K562 (cell line): Measurements from ENCODE around the gene MICAL1. TPM values are rescaled to one million over a fixed set of nuclear protein-coding genes. Genes with fewer than 3 reads are reported as not detected.

Source experiments
- FOXM1 ChIP-seq, 2 experiments: fragments of 450-650 bp in 1 of 2; sonication (generic) in 1 of 2; formaldehyde crosslinking in 1 of 2; IDR thresholded peaks; 2 replicates each; pipeline versions ENCODE4 v1.6.1 to v1.9.0; 2017 to 2022; ENCODE audit warnings: low read depth in 2 of 2, mild to moderate bottlenecking in 2 of 2, missing genetic modification reagents in 1 of 2, moderate library complexity in 1 of 2
- GATA2 ChIP-seq: sonication (generic); formaldehyde crosslinking; IDR thresholded peaks from 2 replicates; pipeline ENCODE4 v1.4.0; 2020; ENCODE audit warnings: mild to moderate bottlenecking, missing genetic modification reagents
- GATAD2B ChIP-seq: fragments of 450-650 bp; IDR thresholded peaks from 2 replicates; pipeline ENCODE4 v1.6.1; 2017; ENCODE audit warnings: mild to moderate bottlenecking, borderline replicate concordance
- HMGN3 ChIP-seq: IDR thresholded peaks from 2 replicates; pipeline ENCODE4 v1.6.1; 2011; ENCODE audit warnings: borderline replicate concordance, low read depth, mild to moderate bottlenecking, mixed read lengths, low read length; ENCODE audit not compliant: insufficient read length; ENCODE audit errors: extremely low read depth
- HNRNPLL ChIP-seq: fragments of 200-400 bp; formaldehyde crosslinking; IDR thresholded peaks from 2 replicates; pipeline ENCODE4 v1.6.1; 2017; ENCODE audit warnings: low read length, low read depth, mild to moderate bottlenecking; ENCODE audit not compliant: poor library complexity, severe bottlenecking
- MXI1 ChIP-seq: IDR thresholded peaks from 2 replicates; pipeline ENCODE4 v1.6.1; 2011; ENCODE audit warnings: low read depth, mild to moderate bottlenecking, improper control_type of control experiment, low read length
- POLR2AphosphoS5 ChIP-seq: IDR thresholded peaks from 2 replicates; pipeline ENCODE4 v1.6.1; 2011; ENCODE audit warnings: mild to moderate bottlenecking, low read depth, low read length, moderate library complexity; ENCODE audit not compliant: control insufficient read depth, insufficient read depth
- POU5F1 ChIP-seq: fragments of 150-350 bp; IDR thresholded peaks from 2 replicates; pipeline ENCODE4 v1.6.1; 2014; ENCODE audit warnings: borderline replicate concordance, low read length, low read depth, mild to moderate bottlenecking; ENCODE audit not compliant: partially characterized antibody
- RAD51 ChIP-seq: fragments of 450-650 bp; IDR thresholded peaks from 2 replicates; pipeline ENCODE4 v1.7.1; 2016; ENCODE audit warnings: low read depth, mild to moderate bottlenecking, borderline replicate concordance
- RBFOX2 ChIP-seq: fragments of 200-400 bp; formaldehyde crosslinking; IDR thresholded peaks from 2 replicates; pipeline ENCODE4 v1.6.1; 2017; ENCODE audit warnings: low read depth, mild to moderate bottlenecking, low read length, moderate library complexity
- SAP30 ChIP-seq: fragments of 200-600 bp; sonication (generic); IDR thresholded peaks from 2 replicates; pipeline ENCODE4 v1.6.1; 2012; ENCODE audit warnings: borderline replicate concordance, low read depth, mild to moderate bottlenecking, moderate library complexity, low read length, control low read depth, inconsistent platforms; ENCODE audit not compliant: insufficient read depth, poor library complexity, severe bottlenecking
- SREBF1 ChIP-seq: fragments of 150-350 bp; IDR thresholded peaks from 2 replicates; pipeline ENCODE4 v1.6.1; 2014; ENCODE audit warnings: antibody characterized with exemption, low read depth, low read length, borderline replicate concordance
- ZNF253 ChIP-seq: fragments of 250-450 bp; sonication (Bioruptor Pico); conservative IDR thresholded peaks from 2 replicates; pipeline ENCODE4 v1.6.1; 2021; ENCODE audit warnings: mild to moderate bottlenecking
- polyA plus RNA-seq, 8 experiments: library from polyadenylated mRNA; depleted of rRNA in 4 of 8; stranded (reverse) in 5 of 8; unstranded in 3 of 8; fragments of >200 nt; fragmentation: Nextera tagmentation in 2 of 8; fragmentation: Illumina TruSeq in 1 of 8; extraction: Ambion mirVana in 2 of 8; extraction: Trizol in 1 of 8; gene quantifications; 2 replicates each; pipeline versions ENCODE4 v1.2.1 to v1.2.3, GENCODE V29; 2011 to 2014; ENCODE audit warnings: inconsistent platforms in 1 of 8, missing spikeins in 1 of 8
- total RNA-seq, 7 experiments: library from RNA; depleted of rRNA in 6 of 7; stranded (reverse); fragments of >200 nt in 6 of 7; fragmentation: Illumina TruSeq in 2 of 7; extraction: Trizol in 2 of 7; gene quantifications; 2 replicates each; pipeline versions ENCODE4 v1.2.1 to v1.2.3, GENCODE V29; 2011 to 2021; ENCODE audit warnings: low replicate concordance in 1 of 7
- TF ChIP-seq, protein P1 (sequence below), 2 experiments: fragments of 450-650 bp; conservative IDR thresholded peaks; 2 replicates each; pipeline ENCODE4 v1.6.1; 2017; ENCODE audit warnings: mild to moderate bottlenecking in 2 of 2, moderate library complexity in 2 of 2
- TF ChIP-seq, protein P2 (sequence below): sonication (generic); formaldehyde crosslinking; IDR thresholded peaks from 2 replicates; pipeline ENCODE4 v1.9.0; 2022; ENCODE audit warnings: mild to moderate bottlenecking, missing genetic modification reagents
- TF ChIP-seq, protein P3 (sequence below), 3 experiments: fragments of 200-800 bp in 1 of 3; fragments of 250-450 bp in 1 of 3; fragments of 450-650 bp in 1 of 3; sonication (Bioruptor Pico) in 1 of 3; sonication (Bioruptor generic) in 1 of 3; formaldehyde crosslinking in 1 of 3; IDR thresholded peaks; 2 replicates each; pipeline versions ENCODE4 v1.6.1 to v1.8.0; 2016 to 2022; ENCODE audit warnings: mild to moderate bottlenecking in 2 of 3, missing genetic modification characterization in 2 of 3, missing compliant biosample characterization in 1 of 3, moderate library complexity in 1 of 3
- TF ChIP-seq, protein P4 (sequence below): IDR thresholded peaks from 2 replicates; pipeline ENCODE4 v1.6.1; 2016; ENCODE audit warnings: missing genetic modification characterization, missing compliant biosample characterization

MICAL1 gene
- total and polyA plus RNA-seq, 9 of the 15 experiments (the other 6 are each of a cell fraction or from before 2014, with no cell fraction given), result 0.07 to 15.2 (median 7.0) TPM

DNA sequence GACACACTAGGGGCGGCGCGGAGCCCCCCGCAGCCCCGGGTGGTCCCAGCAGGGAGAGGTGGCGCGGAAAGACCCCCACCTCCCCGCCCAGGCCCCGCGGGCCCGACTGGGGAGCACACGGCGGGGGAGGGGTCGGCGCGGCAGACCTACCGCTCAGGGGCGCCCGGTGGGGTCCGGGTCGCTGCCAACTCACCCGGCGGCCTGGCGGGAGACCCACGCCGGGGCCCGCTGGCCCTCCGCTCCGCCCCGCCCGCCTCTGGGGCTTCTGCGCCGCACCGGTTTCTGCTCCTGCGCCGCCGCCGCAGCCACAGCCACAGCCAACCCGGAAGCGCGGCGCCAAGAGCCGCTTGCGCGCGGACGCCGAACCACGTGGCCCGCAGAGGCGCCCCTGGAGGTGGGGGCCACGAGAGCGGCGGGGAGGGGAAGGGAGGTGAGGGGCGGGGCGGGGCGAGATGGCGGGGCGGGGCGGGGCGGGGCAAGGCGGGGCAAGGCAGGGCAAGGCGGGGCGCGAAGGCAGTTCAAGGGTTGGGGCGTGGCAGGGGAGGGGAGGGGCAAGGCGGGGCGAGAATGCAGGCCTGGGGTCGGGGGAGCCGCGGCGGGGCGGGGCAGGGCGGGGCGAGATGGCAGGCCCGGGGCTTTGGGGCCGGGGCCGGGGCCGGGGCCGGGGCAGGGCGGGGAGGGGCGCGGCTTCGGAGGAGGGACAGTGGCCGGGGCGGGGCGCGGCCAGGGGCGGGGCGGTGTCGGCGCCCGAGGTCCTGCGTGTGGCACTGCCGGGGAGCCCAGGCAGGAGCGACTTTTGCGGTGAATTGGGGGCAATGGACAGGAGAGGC, 27.5 kb upstream of the MICAL1 start, which contains the start of gene ZBTB24 (continued):
- TF ChIP-seq HMGN3 (peak; percentile 47), RBFOX2 (peak; percentile 85), POLR2AphosphoS5 (peak; percentile 66), SAP30 (peak; percentile 82), MXI1 (peak; percentile 52; the same call in 1 of the 2 replicates), GATAD2B (peak; percentile 73), SREBF1 (no peak), ZNF253 (CRISPR knock-in tag) (no peak), FOXM1 (IDR thresholded peaks at IDR 0.05; ENCODE audit: low read depth) (no peak), FOXM1 (CRISPR knock-in tag; IDR thresholded peaks at IDR 0.05; ENCODE audit: low read depth) (no peak), POU5F1 (no peak), GATA2 (no peak), HNRNPLL (peak; percentile 93), RAD51 (peak; percentile 24; the same call in 1 of the 2 replicates)
- TF ChIP-seq, protein P1, sequence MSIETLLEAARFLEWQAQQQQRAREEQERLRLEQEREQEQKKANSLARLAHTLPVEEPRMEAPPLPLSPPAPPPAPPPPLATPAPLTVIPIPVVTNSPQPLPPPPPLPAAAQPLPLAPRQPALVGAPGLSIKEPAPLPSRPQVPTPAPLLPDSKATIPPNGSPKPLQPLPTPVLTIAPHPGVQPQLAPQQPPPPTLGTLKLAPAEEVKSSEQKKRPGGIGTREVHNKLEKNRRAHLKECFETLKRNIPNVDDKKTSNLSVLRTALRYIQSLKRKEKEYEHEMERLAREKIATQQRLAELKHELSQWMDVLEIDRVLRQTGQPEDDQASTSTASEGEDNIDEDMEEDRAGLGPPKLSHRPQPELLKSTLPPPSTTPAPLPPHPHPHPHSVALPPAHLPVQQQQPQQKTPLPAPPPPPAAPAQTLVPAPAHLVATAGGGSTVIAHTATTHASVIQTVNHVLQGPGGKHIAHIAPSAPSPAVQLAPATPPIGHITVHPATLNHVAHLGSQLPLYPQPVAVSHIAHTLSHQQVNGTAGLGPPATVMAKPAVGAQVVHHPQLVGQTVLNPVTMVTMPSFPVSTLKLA (conservative IDR thresholded peaks at IDR 0.05), result peak; percentile 24 to 80; a peak in 2 of 4 replicates
- TF ChIP-seq, protein P2, sequence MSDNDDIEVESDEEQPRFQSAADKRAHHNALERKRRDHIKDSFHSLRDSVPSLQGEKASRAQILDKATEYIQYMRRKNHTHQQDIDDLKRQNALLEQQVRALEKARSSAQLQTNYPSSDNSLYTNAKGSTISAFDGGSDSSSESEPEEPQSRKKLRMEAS (CRISPR knock-in tag), result peak; percentile 81
- TF ChIP-seq, protein P3, sequence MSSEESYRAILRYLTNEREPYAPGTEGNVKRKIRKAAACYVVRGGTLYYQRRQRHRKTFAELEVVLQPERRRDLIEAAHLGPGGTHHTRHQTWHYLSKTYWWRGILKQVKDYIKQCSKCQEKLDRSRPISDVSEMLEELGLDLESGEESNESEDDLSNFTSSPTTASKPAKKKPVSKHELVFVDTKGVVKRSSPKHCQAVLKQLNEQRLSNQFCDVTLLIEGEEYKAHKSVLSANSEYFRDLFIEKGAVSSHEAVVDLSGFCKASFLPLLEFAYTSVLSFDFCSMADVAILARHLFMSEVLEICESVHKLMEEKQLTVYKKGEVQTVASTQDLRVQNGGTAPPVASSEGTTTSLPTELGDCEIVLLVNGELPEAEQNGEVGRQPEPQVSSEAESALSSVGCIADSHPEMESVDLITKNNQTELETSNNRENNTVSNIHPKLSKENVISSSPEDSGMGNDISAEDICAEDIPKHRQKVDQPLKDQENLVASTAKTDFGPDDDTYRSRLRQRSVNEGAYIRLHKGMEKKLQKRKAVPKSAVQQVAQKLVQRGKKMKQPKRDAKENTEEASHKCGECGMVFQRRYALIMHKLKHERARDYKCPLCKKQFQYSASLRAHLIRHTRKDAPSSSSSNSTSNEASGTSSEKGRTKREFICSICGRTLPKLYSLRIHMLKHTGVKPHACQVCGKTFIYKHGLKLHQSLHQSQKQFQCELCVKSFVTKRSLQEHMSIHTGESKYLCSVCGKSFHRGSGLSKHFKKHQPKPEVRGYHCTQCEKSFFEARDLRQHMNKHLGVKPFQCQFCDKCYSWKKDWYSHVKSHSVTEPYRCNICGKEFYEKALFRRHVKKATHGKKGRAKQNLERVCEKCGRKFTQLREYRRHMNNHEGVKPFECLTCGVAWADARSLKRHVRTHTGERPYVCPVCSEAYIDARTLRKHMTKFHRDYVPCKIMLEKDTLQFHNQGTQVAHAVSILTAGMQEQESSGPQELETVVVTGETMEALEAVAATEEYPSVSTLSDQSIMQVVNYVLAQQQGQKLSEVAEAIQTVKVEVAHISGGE (CRISPR knock-in tag; IDR thresholded peaks at IDR 0.05), result 0 out of 6 replicates have a peak, but pooled peaks of 1 of the 3 experiments have one; percentile 28
- TF ChIP-seq, protein P4, sequence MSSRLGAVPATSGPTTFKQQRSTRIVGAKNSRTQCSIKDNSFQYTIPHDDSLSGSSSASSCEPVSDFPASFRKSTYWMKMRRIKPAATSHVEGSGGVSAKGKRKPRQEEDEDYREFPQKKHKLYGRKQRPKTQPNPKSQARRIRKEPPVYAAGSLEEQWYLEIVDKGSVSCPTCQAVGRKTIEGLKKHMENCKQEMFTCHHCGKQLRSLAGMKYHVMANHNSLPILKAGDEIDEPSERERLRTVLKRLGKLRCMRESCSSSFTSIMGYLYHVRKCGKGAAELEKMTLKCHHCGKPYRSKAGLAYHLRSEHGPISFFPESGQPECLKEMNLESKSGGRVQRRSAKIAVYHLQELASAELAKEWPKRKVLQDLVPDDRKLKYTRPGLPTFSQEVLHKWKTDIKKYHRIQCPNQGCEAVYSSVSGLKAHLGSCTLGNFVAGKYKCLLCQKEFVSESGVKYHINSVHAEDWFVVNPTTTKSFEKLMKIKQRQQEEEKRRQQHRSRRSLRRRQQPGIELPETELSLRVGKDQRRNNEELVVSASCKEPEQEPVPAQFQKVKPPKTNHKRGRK (tag), result no peak
